HepG2 (cell line): ENCODE data around the gene CKAP2L. TPM values are rescaled to one million over a fixed set of nuclear protein-coding genes. Genes with fewer than 3 reads are reported as not detected.

Source experiments
- AKAP8 ChIP-seq: sonication (generic); formaldehyde crosslinking; IDR thresholded peaks from 2 replicates; pipeline ENCODE4 v1.5.1; 2020; ENCODE audit warnings: mild to moderate bottlenecking, missing genetic modification reagents
- CBX1 ChIP-seq: IDR thresholded peaks from one replicate; pipeline ENCODE4 v1.6.1; 2016; ENCODE audit warnings: antibody characterized with exemption, low read depth
- FOXK1 ChIP-seq: sonication (generic); formaldehyde crosslinking; IDR thresholded peaks from 2 replicates; pipeline ENCODE4 v1.4.0; 2020; ENCODE audit warnings: low read depth, missing genetic modification reagents, borderline replicate concordance
- HOXD1 ChIP-seq: sonication (generic); formaldehyde crosslinking; IDR thresholded peaks from 2 replicates; pipeline ENCODE4 v1.5.0; 2020; ENCODE audit warnings: missing genetic modification reagents
- MBNL3 ChIP-seq: fragments of 250-450 bp; sonication (Bioruptor Pico); conservative IDR thresholded peaks from 2 replicates; pipeline ENCODE4 v1.8.0; 2022; ENCODE audit warnings: mild to moderate bottlenecking, inconsistent platforms
- MYC ChIP-seq: sonication (generic); formaldehyde crosslinking; IDR thresholded peaks from 2 replicates; pipeline ENCODE4 v1.9.0; 2021; ENCODE audit warnings: missing genetic modification reagents, borderline replicate concordance
- NFATC3 ChIP-seq: sonication (generic); formaldehyde crosslinking; IDR thresholded peaks from 2 replicates; pipeline ENCODE4 v1.5.1; 2020; ENCODE audit warnings: mild to moderate bottlenecking, missing genetic modification reagents
- NPAS2 ChIP-seq: sonication (generic); formaldehyde crosslinking; IDR thresholded peaks from 2 replicates; pipeline ENCODE4 v1.8.0; 2022; ENCODE audit warnings: mild to moderate bottlenecking, missing genetic modification reagents, borderline replicate concordance
- POGZ ChIP-seq: sonication (generic); formaldehyde crosslinking; IDR thresholded peaks from 2 replicates; pipeline ENCODE4 v1.4.0; 2020; ENCODE audit warnings: mild to moderate bottlenecking, missing genetic modification reagents
- SP140L ChIP-seq: sonication (generic); formaldehyde crosslinking; IDR thresholded peaks from 2 replicates; pipeline ENCODE4 v1.4.0; 2020; ENCODE audit warnings: missing genetic modification reagents, borderline replicate concordance
- TFE3 ChIP-seq: IDR thresholded peaks from 2 replicates; pipeline ENCODE4 v1.6.1; 2016
- USF2 ChIP-seq, 2 experiments: sonication (generic) in 1 of 2; formaldehyde crosslinking in 1 of 2; IDR thresholded peaks; 2 replicates each; pipeline versions ENCODE4 v1.5.1 to v1.6.1; 2011 to 2020; ENCODE audit warnings: borderline replicate concordance in 1 of 2, low read depth in 1 of 2, low read length in 1 of 2, mild to moderate bottlenecking in 1 of 2, missing genetic modification reagents in 1 of 2, moderate library complexity in 1 of 2
- ZC3H13 ChIP-seq: sonication (generic); formaldehyde crosslinking; IDR thresholded peaks from 2 replicates; pipeline ENCODE4 v1.8.1; 2023; ENCODE audit warnings: mild to moderate bottlenecking, missing genetic modification reagents, moderate library complexity
- ZFP36L1 ChIP-seq: sonication (generic); formaldehyde crosslinking; IDR thresholded peaks from 2 replicates; pipeline ENCODE4 v1.8.0; 2022; ENCODE audit warnings: mild to moderate bottlenecking, missing genetic modification reagents, moderate library complexity
- ZNF234 ChIP-seq: sonication (generic); formaldehyde crosslinking; conservative IDR thresholded peaks from 2 replicates; pipeline ENCODE4 v1.5.1; 2020; ENCODE audit warnings: mild to moderate bottlenecking, missing genetic modification reagents
- ZNF275 ChIP-seq: sonication (generic); formaldehyde crosslinking; IDR thresholded peaks from 2 replicates; pipeline ENCODE4 v1.8.0; 2022; ENCODE audit warnings: missing genetic modification reagents, mild to moderate bottlenecking, inconsistent platforms, borderline replicate concordance
- ZNF431 ChIP-seq: sonication (generic); formaldehyde crosslinking; IDR thresholded peaks from 2 replicates; pipeline ENCODE4 v1.9.0; 2022; ENCODE audit warnings: missing genetic modification reagents, low read depth, mild to moderate bottlenecking, borderline replicate concordance
- ZNF563 ChIP-seq: sonication (generic); formaldehyde crosslinking; IDR thresholded peaks from 2 replicates; pipeline ENCODE4 v1.8.0; 2022; ENCODE audit warnings: mild to moderate bottlenecking, moderate library complexity, missing genetic modification reagents
- ZNF800 ChIP-seq: sonication (generic); formaldehyde crosslinking; IDR thresholded peaks from 2 replicates; pipeline ENCODE4 v1.4.0; 2020; ENCODE audit warnings: missing genetic modification reagents
- ZSCAN22 ChIP-seq: sonication (generic); formaldehyde crosslinking; IDR thresholded peaks from 2 replicates; pipeline ENCODE4 v1.4.0; 2020; ENCODE audit warnings: mild to moderate bottlenecking, missing genetic modification reagents
- polyA plus RNA-seq, 8 experiments: library from polyadenylated mRNA; depleted of rRNA in 3 of 8; stranded (reverse) in 7 of 8; unstranded in 1 of 8; fragments of >200 nt; fragmentation: Illumina TruSeq in 4 of 8; extraction: Trizol in 4 of 8; gene quantifications; 2 replicates each; pipeline versions ENCODE4 v1.2.1 to v1.2.3, GENCODE V29; 2011 to 2016; ENCODE audit warnings: low read depth in 4 of 8, missing spikeins in 1 of 8, mixed read lengths in 1 of 8; ENCODE audit not compliant: insufficient read depth in 1 of 8
- total RNA-seq, 5 experiments: library from RNA; depleted of rRNA; stranded (reverse); fragments of >200 nt; fragmentation: Illumina TruSeq; extraction: Trizol; gene quantifications; 2 replicates each; pipeline ENCODE4 v1.2.3, GENCODE V29; 2016; ENCODE audit warnings: low read depth in 1 of 5

Gene CKAP2L
- total and polyA plus RNA-seq, 2 of the 13 experiments (the other 11 are each of a cell fraction or from before 2014, with no cell fraction given): 7.1 to 9.5 TPM

GRCh38 chr2:112764071-112765044 is at the start of gene CKAP2L (continued):
- TF ChIP-seq USF2 (IDR thresholded peaks at IDR 0.05; ENCODE audit: low read depth, low read length): no peak
- no peak; the same call in 1 of the 2 replicates for TF ChIP-seq USF2 (CRISPR knock-in tag; IDR thresholded peaks at IDR 0.05; ENCODE audit: borderline replicate concordance)
- no peak for TF ChIP-seq NFATC3 (CRISPR knock-in tag)
- TF ChIP-seq TFE3 (CRISPR knock-in tag): peak; percentile 1; the same call in 1 of the 2 replicates
- TF ChIP-seq NPAS2 (CRISPR knock-in tag): no peak
- TF ChIP-seq MBNL3 (CRISPR knock-in tag): no peak
- TF ChIP-seq CBX1: peak; percentile 71
- TF ChIP-seq ZC3H13 (CRISPR knock-in tag): peak; percentile 98
- peak; percentile 97; the same call in 1 of the 2 replicates for TF ChIP-seq ZNF431
- peak; percentile 79; the same call in 1 of the 2 replicates for TF ChIP-seq MYC (CRISPR knock-in tag)
- peak; percentile 98 for TF ChIP-seq POGZ (CRISPR knock-in tag)
- TF ChIP-seq HOXD1: no peak; the same call in 1 of the 2 replicates
- TF ChIP-seq ZSCAN22 (CRISPR knock-in tag): no peak
- peak; percentile 83; the same call in 1 of the 2 replicates for TF ChIP-seq ZNF234 (CRISPR knock-in tag)
- TF ChIP-seq AKAP8 (CRISPR knock-in tag): peak; percentile 68; the same call in 1 of the 2 replicates
- TF ChIP-seq ZNF275 (CRISPR knock-in tag): peak; percentile 92
- 0 out of 2 replicates have a peak, but pooled peaks have one; percentile 25 for TF ChIP-seq ZNF800
- TF ChIP-seq ZNF563 (CRISPR knock-in tag): no peak
- peak; percentile 100 for TF ChIP-seq ZFP36L1 (CRISPR knock-in tag)
- TF ChIP-seq FOXK1: peak; percentile 97
- TF ChIP-seq SP140L (CRISPR knock-in tag): peak; percentile 89; the same call in 1 of the 2 replicates
